ENCODE measurements around the gene N4BP3.
A peak's percentile ranks its signal among the peaks of the same experiment; 100 is the strongest.

Gene N4BP3

DNA sequence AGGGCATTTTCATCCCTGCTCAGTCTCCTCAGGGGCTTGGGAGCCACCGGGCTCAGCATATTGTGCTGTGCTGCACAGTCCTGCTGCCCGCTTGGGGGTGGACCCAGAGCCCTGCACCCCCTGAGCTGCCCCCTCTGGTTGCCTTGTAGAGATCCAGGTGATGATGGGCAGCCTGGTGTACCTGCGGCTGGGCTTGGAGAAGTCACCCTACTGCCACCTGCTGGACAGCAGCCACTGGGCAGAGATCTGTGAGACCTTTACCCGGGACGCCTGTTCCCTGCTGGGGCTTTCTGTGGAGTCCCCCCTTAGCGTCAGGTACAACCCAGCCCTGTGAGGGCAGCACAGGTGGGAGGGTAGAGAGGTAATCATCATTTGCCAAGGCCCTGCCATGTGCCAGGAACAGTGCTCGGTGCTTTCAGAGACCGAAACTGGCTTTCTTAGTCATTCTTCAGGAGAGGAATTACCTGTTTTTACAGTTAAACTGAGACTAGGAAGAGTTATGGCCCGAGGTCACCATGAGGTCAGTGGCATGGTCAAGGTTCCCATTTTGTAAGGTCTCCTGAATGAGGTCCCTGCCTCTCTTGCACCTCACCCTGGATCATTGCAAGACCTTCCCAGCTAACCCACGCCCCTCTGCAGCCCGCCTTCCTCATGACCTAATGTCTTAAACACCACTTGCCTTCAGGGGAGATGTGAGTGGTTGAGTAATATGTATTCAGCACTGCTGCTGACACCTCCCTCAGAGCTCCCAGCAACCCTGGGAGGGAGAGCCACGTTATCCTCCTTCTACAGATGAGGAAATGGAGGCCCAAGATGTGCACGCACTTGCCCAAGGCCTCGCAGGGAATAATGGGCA, 32.9 kb downstream of the N4BP3 start:
- H3K4me3 ChIP-seq (ENCODE audit: low read depth, low read length): no peak overlapping the region

DNA sequence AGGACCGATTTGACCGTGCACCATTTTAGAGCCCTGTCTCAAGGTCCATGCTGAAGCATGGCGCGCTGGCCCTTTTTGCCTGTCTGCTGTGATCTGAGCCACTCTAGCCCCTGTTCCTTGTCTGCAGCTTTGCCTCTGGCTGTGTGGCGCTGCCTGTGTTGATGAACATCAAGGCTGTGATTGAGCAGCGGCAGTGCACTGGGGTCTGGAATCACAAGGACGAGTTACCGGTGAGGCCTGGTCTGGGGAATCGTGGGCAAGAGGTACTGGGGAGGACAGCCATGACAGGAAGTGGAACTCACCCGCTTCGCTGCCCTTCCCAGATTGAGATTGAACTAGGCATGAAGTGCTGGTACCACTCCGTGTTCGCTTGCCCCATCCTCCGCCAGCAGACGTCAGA, 34.1 kb downstream of the N4BP3 start:
- H3K4me3 ChIP-seq (ENCODE audit: low read depth, low read length): no peak overlapping the region

DNA sequence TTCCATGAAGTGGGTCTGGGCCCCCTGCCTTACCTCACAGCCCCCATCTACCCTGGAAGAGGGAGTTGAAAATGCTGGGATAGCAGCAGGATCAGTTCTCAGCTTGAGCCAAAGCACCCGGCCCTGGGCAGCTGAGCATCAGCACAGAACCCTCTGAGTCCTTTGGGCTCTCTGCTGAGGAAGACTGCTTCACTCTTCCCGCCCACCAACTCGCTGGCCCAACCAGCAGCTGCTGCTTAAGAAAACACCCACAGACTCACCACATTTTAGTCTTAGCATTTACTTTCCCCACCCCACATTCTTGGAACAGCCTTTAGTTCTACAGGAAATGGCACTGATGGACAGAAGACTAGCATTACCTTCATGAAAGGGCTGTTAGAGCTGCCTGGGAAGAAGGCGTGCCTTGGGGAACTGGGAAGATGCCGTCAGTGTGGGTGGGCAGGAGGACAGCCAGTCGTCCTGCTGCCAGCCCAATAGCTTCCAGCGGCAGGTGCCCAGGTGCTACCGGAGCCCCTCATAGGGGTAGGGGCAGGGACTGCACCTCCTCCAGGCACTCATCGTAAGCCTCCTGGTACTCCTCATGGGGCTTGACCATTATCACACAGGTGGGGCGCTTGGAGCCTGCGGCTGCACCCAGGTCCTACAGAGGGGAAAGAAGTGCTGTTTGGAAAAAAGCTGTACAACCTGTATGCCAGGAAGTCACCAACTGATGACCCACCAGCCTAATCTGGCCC, 36.0 kb downstream of the N4BP3 start:
- H3K4me3 ChIP-seq (ENCODE audit: low read depth, low read length): no peak overlapping the region

DNA sequence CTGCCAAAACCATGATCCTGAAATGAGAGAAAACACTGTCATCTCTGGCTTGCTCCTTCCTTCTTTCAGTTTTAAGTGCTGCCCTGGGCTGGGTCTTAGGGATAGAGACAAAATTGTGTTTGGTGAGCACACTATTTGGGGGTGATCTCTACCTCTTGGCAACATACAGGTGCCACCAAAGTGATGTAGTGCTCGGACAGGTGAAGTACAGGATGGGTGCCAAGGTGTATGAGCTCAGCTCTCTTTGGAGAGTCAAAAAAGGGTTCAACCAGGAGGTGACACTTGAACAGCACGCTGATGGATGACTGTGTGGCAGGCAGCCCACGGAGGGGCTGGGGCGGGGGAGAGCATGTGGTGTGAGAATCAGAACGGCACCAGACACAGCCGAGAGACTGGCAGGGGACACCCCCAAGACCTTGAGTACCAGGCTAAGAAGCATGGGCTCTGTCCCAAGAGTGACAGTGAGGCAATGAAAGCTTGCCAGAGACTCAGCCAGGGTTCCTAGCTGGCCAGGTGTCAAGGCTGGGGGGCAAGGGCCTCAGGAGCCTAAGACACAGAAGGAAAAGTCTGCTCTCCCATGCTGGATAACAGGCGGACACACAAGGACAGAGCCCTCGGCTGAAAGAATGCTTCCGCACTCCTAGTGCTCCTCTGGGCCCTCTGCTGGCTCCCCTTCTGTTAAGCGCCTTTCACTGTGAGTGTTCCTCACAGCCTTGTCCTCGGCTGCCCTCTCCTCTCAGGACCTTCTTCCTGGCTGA, 37.8 kb downstream of the N4BP3 start:
- H3K4me3 ChIP-seq (ENCODE audit: low read depth, low read length): no peak overlapping the region

DNA sequence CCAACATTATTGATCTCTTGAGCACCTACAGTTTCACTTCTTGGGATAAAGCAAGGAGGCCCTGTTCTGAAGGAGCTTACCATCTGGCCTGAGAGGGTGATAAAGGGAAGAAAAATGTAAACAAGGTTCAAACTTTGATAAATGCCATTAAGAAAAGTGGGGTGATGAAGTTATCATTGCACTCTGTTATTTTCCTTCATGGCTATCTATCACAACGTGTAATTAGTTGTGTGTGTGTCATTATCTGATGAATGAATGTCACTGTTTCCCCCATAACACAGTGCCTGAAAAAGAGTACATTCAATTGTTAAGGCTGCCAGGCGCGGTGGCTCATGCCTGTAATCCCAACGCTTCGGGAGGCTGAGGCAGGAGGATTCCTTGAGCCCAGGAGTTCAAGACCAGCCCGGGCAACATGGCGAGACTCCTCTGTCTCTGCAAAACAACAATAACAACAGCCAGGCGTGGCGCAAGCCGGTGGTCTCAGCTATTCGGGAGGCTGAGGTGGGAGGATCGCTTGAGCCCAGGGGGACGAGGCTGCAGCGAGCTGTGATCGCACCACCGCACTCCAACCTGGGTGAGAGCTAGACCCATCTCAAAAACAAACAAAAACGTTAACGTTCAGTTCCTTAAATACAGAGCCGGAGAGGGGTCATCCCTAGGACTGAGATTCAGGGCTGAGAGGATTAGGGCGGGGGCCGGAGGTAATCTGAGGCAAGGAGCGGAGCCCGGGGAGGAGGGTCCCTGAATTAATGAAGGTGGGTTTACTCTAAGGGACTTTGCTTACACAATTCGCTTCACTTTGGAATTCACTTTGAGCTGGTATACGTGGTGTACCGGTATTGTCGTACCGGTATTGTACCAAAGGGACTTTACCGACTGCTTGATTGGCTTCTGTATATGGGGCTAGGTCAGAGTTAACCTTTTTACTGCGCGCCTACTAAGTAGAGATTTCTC, 39.4 kb downstream of the N4BP3 start:
- H3K4me3 ChIP-seq (ENCODE audit: low read depth, low read length): peak overlapping the region; percentile 82

DNA sequence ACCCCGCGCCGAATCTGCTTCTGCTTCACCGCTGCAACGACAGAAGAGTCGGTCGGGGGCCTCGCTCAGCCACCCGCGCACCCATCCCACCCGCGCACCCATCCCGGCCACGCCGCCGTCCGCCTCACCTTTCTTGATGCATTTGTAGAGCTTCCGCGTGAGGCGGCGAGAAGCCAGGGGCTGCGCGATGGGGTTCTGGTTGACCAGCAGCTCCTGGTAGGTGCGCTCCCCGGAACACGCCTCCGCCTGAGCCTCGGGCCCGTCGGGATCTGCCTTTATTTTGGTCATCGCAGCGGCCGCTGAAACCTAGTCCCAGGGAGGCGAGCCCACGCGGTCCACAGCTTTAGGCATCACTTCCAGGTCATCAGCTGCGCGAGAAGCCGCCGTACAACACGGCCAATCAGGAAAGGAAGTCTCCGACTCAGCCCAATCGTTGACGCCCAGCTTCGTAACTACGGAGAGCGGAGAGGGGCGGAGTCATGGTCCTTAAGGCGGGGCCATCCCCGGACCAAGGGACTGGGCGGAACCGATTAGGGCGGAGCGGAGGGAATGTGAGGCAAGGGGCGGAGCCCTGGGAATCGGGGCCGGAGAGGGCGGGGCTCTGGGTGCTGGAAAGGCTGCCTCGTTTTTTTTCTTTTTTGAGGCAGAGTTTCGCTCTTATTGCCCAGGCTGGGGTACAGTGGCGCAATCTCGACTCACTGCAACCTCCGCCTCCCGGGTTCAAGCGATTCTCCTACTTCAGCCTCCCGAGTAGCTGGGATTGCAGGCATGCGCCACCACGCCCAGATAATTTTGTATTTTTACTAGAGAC, 40.4 kb downstream of the N4BP3 start, which contains the start of gene NHP2:
Gene NHP2 (minus strand): TSS at position 356 of the 811 bp plus-strand sequence. CDS start 68 bp downstream, at position 288.
- H3K4me3 ChIP-seq (ENCODE audit: low read depth, low read length): peak within 1 kb of the TSS; percentile 82

DNA sequence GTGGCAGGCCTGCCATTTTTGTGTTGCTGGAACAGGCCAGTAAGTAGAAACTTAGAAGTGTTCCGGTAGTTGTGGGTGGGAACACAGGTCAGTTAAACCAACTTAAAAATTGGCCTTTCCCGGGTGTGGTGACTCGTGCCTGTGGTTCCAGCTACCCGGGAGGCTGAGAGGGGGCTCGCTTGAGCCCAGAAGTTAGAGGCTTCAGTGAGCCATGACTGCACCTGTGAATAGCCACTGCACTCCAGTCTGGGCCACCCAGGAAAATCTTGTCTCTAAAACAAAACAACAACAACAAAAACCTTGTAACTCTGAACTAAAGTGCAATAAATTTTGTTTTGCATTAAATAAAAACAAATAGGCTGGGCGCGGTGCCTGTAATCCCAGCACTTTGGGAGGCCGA, 41.7 kb downstream of the N4BP3 start:
- H3K4me3 ChIP-seq (ENCODE audit: low read depth, low read length): no peak overlapping the region

DNA sequence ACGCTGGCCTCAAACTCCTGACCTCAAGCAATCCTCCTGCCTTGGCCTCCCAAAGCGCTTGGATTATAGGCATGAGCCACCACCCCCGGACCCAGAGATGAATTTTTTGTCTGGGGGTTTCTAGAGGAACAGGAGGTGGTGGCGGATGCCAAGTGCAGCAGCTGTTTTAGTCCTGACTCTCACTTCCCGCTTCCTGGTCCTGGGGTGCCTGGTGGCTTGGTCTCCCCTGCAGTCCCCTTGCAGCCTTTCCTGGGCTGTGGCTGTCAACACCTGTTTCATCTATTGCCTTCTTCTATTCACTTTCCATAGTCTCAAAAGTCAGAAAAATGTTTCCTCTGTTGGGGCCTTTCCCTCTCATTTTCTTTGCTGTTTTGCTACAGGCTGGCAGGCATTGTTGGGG, 46.8 kb downstream of the N4BP3 start:
- no peak overlapping the region for H3K4me3 ChIP-seq (ENCODE audit: low read depth, low read length)

DNA sequence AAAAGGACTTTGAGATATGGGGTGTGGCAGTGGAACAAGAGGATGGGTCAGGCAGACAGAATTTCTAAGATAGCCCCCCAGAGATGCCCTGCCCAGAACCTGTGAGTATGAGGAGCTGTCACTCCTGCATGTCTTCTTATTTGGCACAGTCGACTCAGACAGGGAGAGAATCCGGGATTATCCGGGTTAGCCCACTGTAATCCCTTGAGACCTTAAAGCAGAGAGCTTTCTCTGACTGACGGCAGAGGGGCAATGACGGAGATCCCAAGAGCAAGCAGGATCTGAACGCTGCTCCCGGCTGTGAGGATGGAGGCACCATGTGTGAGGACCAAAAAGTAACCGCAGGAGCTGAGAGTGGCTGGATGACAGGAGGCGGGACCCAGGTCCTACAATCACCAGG, 49.1 kb downstream of the N4BP3 start:
- no peak overlapping the region for H3K4me3 ChIP-seq (ENCODE audit: low read depth, low read length)

DNA sequence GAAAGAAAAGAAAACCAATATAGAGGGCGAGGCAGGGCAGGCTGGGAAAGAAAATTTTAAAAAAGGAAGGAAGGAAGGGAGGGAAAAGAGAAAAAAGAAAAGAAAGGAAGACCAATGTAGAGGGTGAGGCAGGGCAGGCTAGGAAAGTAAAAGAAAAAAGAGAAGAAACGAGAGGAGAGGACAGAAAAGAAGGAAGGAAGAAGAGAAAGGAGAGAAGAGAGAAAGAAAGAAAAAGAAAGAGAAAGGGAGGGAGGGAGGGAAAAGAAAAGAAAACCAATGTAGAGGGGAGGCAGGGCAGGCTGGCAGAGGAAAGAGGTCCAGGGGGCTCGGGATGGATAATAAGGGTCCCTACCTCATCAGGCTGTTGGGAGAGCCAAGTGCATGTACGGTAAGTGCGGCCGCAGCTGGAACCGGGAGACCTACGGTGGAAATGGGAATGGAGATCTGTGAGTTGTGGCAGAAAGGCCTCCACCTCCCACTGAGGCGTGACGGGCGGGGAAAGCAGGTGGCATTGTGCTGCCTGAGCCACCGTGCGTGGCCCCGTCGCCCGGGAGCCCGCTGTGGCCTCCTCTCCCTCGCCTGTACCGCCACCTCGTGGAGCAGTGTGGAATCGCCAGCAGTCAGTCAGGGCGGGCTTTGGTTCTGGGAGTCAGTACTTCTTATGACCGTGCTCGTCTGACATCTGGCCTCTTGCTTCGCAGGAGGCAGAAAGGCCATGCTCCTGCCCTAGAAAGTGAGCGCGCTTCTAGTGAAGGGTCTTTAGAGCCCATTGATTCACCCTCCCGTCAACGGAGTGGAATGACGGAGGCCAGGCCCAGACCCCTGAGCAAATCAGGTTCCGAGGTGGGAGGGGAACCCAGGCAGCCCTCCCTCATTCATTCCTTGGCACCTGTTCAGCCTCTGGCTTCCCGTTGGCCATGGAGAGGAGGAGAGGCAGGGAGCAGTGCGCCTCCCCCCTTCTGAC, 50.7 kb downstream of the N4BP3 start:
- no peak overlapping the region for H3K4me3 ChIP-seq (ENCODE audit: low read depth, low read length)

DNA sequence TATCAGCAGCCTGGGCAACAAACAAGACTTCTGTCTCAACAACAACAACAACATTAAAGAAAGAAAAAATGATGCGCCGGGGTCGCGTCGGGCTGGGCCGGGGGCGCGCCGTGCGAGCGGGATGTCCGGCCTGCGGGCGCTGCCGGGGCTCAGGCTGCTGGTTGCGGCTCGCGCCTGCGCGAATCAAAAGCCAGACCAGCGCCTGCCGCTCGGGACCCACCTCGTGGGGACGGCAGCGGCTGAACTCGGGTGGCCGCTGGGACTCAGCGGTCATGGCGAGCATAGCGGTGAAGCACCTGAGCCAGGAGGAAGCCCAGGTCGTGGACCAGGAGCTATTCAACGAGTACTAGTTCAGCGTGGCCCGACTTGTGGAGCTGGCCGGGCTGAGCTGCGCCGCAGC, 52.2 kb downstream of the N4BP3 start:
- H3K4me3 ChIP-seq (ENCODE audit: low read depth, low read length): no peak overlapping the region

DNA sequence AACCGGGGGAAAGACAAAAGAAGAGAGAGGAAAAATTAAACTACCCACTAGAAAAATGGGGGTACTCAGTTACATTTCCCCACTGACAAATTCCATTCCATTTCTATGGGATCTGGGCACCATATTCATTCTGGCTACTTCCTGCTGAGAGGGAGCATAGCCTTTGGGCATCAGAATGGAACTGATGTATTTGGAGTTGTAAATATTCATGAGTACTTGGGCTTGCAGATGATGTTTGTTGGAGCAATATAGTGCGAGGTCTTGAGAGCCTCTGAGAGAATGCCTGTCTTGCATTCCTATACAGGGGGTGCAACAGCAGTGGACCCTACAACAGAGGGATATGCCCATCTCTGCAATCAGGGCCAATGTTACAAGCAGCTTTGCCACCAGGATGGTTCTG, 57.1 kb downstream of the N4BP3 start:
- no peak overlapping the region for H3K4me3 ChIP-seq (ENCODE audit: low read depth, low read length)

DNA sequence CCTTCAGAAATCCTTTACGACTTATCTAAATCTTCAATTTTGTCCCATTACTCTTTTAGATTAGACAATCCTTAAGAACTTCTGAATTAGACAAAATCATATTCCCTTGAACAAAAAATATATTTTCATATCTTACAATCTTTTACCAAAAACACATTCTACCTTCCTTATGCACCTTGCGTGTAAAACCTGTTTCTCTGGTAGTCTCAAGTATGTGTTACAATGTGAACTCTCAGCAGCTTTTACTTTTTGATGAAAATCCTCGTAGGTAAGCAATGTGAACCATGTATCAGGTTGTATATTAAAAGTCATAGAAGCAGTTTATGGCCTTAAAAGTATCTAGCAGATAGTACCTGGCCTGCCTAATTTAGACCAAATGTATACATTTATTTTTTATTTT, 61.1 kb downstream of the N4BP3 start:
- no peak overlapping the region for H3K4me3 ChIP-seq (ENCODE audit: low read depth, low read length)

Data from iPS-11a (cell line).